GM12801 (cell line): ENCODE measurements around the gene RCAN2.

Source experiments
- TF ChIP-seq, protein P1 (sequence below): IDR thresholded peaks from one replicate; pipeline ENCODE4 v1.5.1; 2011; ENCODE audit warnings: control low read depth; ENCODE audit not compliant: insufficient read length; ENCODE audit errors: extremely low read depth

Gene RCAN2

DNA sequence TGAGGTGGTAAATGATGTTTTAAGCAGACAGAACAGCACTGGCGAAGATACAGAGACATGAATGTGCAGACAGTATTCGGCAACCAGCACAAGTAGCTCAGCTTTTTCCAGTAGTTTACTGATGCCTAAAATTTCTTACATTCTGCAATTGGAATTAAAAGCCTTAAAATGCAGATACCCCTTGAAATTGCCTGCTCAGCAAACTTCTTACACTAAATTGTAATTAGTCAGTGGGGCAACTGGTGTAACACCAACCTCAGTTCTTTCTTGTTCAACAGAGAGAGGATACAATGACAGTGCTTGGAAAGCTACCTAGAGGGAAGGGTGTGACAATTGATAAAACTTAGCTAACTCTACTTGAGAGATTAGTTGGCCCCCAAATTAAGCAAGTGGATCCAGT, 199.4 kb downstream of the RCAN2 start:
- TF ChIP-seq, protein P1, sequence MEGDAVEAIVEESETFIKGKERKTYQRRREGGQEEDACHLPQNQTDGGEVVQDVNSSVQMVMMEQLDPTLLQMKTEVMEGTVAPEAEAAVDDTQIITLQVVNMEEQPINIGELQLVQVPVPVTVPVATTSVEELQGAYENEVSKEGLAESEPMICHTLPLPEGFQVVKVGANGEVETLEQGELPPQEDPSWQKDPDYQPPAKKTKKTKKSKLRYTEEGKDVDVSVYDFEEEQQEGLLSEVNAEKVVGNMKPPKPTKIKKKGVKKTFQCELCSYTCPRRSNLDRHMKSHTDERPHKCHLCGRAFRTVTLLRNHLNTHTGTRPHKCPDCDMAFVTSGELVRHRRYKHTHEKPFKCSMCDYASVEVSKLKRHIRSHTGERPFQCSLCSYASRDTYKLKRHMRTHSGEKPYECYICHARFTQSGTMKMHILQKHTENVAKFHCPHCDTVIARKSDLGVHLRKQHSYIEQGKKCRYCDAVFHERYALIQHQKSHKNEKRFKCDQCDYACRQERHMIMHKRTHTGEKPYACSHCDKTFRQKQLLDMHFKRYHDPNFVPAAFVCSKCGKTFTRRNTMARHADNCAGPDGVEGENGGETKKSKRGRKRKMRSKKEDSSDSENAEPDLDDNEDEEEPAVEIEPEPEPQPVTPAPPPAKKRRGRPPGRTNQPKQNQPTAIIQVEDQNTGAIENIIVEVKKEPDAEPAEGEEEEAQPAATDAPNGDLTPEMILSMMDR: no peak

DNA sequence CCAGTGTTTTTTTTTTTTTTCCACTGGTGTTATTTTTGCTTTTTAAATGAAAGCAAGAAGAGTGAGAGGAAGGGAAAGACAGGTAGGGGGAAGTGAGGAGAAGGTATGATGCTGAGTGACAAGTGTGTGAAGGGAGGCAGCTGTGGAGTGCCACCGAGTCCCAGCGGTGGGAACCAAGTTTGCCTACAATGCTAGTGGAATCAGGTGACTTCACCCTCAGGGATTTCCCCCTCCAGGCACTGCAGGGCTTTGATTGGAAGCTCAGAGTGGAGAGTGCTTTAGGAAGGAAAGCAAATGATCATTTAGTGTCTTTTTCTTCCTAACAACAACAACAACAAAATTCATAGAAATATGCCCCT, 200.0 kb downstream of the RCAN2 start:
- TF ChIP-seq, protein P1: no peak

DNA sequence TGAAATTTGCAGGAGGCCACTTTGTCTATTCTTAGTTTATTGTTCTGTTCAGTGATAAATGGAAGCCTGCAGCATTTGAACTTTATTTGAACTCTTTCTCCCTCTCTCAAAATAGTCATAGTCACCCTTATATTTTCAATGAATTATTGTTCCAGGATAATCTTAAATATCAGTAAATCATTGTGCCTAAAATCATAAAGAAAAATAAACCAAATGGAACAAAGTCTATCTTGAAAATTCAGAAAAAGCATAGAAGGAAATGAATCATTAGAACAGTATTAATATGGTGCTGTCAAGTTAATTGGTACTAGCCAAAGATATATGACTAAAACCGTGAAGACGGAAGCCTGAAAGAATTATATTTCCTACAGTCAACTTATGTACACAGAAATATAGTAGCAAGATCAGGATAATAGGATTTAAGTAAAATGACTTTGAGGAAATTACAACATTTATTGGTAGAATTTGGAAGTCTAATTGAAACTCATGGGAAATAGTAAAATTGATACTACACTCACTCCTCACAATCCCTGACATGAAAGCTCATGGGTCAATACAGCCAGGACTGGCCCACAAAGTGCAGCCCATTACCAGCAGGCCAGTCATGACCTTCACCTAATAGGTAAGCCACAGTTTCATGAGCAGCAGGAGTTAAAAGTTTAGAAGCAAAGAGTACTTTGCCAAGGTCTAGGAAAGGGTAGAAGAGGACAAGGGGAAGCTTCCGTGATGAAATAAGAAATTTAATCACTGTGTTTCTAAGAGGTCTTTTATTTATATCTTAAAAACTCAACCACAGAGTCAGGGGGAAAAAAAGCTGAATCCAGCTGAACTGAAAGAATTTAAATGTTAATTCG, 200.6 kb downstream of the RCAN2 start:
- TF ChIP-seq, protein P1: no peak

DNA sequence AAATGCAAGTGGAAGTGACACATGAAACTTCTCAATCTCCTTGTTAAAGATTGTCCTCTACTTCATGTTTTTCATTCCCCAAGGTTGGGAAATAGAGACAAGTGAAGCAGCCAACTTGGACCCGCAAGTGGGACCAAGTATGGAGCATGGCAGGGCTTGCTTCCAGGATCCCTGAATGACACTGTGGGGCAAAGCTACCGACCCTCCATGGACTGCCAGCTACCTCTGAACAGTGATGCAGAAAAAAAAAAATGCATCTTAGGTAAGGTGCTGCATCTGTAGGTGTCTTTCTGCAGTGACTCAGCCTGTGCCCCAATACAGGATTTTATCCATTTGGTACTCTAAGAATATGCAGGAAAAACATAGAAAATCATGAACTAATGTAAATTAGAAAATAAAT, 201.4 kb downstream of the RCAN2 start:
- TF ChIP-seq, protein P1: no peak

DNA sequence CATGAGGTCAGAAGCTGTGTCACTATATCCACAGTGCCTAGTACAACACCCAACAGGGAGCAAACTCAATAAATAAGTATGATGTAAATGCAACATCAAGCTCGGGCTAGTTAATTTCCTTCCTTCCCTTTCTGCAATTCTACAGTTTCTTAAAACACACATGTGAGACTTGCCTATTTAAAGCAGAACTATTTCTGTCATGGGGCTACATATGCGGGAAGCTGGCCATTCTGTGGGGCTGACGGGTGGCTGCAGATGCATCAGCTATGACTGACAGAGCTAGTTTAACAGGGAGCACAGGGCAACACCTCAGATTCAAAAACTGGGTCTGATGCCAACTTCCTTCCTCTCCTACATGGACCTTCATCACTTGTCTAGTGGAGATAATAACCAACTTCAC, 202.4 kb downstream of the RCAN2 start:
- TF ChIP-seq, protein P1: no peak

DNA sequence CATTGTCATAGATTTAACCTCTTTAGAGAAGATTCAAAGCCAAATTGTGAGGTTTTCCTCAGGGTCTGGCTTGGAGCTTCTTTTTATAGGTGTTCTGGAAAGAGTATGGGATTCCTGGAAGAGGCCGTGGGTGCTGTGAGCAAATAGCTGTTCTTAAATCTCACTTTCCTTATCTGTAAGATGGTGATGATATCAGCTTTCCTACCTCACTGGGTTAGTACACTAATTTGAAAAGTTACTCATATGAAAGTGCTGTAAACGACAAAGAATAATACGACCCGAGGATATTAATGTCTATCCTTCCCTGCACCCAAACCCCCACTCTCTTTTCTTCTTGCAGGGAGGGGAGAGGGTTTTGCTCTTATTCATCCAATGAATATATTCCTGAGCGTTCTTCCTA, 203.6 kb downstream of the RCAN2 start:
- TF ChIP-seq, protein P1: no peak

DNA sequence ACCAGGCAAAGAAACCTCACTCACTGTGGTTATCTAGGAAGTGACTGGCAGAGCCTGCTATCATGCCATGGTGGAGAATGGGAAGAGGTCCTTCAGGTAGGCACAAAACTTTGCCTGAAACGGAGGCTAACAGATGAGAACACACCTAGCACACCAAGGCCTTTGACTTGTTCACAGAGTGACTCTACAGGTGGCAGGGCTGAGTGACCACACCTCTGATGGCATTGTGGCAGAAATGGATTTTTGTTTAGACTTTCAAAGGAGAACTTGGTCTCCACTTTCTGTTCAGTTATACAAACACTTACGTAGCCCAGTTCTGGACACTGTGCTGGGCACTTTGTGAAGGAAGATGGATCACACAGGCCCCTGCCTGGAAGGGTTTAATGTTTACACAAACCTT, 204.2 kb downstream of the RCAN2 start:
- TF ChIP-seq, protein P1: no peak
